ENCODE results near the gene STAT6.

The STAT6 gene

DNA sequence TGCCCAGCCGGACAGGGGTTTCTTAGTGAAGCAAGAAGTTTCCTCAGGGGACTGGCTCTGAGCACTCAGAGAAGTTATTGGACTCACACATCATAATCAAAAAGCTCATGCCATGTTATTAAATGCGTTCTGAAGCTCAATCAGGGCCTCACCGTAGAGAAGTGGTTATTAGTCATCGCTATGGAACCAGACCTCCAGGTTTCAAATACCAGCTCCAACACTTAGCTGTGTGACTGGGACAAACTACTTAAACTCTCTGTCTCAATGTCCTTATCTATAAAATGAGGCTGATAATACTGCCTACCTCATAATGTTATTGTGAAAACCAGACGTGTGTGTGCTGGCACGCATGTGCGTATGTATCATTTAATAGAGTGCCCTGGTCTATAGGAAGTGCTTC is 7.3 kb downstream of the STAT6 start:
- in situ Hi-C loops (cut with MboI; ENCODE audit: low sequenced_read_pairs) = no loop called here

DNA sequence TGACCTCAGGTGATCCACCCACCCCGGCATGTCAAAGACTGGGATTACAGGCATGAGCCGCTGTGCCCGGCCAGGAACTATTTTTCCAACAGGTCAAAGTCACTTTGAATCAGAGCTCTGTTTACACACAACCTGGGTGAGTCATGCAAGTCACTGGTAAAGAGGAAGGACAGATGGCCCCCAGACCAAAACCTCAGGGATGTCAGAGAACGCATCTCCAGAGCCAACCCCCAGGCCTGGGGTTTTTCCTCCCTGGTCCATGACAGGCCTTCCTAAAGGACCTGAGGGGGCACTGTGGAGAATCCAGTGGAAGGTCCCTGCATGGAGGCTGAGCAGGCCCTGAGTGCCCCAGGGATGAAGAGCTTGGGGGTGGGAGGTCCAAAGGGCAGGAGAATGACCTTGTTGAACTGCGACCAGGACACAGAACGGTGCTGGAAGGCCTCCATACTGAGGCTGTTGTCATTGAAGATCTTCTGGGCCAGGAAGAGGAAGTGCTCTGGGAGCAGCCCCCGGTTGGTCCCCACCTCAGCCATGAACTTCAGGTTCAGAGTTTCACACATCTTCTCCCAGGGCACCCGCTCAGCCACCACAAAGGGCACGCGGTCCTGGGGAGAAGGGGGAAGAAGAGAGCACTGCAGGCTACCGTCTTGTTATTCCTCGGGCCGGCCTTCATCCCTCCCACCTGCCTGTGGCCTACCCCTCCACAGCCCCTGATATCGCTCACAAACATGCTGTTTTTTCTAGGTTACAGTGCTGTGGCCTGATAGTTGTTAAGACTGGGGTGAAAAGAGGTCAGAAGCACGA is 9.1 kb downstream of the STAT6 start:
- in situ Hi-C loops (cut with MboI; ENCODE audit: low sequenced_read_pairs) = no loop called here

DNA sequence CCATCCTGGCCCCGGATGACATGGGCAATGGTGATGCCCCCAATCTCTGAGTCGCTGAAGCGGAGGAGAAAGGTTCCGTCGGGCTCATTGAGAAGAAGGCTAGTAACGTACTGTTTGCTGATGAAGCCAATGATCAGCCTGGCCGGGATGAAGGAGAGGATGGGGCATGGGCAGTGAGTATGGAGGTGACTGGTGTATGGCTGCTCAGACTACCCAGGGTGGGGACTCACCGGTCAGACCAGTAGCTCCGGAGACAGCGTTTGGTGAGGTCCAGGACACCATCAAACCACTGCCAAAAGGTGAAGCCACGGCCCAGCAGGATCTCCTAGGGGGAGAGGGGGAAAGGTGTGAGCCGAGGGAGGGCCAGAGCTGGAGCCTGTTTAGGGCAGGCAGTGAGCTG is 11.4 kb downstream of the STAT6 start:
- in situ Hi-C loops (cut with MboI; ENCODE audit: low sequenced_read_pairs) = no loop called here

DNA sequence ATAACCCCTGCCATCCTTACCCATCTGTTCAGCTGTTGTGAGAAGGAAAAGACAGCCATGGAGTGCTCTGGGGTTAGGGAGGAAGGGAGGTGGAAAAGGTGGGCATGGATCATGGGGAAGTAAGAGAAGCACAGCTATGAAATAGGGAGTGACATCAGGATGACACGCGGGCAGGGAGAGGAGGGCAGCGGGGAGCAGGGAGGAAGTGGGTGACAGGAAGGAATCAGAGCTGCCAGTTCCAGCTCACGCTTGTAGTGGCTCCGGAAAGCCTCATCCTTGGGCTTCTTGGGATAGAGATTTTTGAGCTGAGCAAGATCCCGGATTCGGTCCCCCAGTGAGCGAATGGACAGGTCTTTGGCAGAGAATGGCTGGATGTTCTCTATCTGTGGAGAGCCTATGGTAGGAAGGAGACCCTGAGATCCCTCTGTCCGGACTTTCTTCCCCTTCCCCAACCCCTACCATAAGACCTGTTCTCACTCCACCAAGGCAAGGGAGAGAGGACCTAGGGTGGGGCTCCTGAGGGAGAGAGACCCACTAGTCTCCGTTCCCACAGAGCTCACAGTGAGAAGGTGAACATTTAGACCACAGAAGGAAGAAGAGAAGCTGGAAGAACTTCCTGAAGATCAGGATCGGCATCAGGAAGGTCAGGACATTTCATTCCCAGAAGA is 12.0 kb downstream of the STAT6 start:
- in situ Hi-C loops (cut with MboI; ENCODE audit: low sequenced_read_pairs) = no loop called here

GRCh38 chr12:57098546-57098945 is 12.6 kb downstream of the STAT6 start:
- in situ Hi-C loops (cut with MboI; ENCODE audit: low sequenced_read_pairs) = no loop called here

DNA sequence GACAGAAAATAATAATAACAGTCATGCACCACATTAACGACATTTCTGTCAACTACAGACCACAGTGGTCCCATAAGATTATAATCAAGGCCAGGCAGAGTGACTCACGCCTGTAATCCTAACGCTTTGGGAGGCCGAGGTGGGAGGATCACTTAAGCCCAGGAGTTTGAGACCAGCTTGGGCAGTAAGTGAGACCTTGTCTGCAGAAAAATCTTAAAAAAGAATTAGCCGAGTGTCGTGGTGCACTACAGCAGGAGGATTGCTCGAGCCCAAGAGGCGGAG is 13.7 kb downstream of the STAT6 start:
- in situ Hi-C loops (cut with MboI; ENCODE audit: low sequenced_read_pairs) = no loop called here

- in situ Hi-C loops (cut with MboI; ENCODE audit: low sequenced_read_pairs) = no loop called here
Observed at GRCh38 chr12:57096748-57097553, 14.2 kb downstream of the STAT6 start.

DNA sequence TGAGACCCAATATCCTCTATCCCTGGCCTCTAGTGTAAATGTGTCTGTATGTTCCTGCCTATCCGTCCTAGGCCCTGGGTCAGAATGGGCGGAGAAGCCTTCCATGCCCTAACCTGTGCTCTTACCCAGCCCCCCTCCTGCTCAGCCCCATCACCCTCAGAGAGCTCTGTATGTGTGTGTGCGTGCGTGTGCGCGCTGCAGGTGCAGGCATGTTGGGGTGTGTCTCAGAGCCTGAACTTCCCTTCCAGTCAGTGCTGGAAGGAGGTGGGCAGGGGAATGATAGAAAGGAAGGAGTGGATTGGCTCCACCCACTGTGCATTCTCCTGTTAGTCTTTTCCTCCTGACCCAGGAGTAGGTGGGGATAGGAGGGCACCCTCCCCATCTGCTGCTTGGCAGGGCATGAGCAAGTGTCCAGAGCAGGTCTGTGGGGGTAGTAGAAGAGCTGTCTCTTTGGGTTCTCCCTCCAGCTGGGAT is 15.0 kb downstream of the STAT6 start:
- in situ Hi-C loops (cut with MboI; ENCODE audit: low sequenced_read_pairs) = no loop called here

GRCh38 chr12:57095440-57095839 is 15.7 kb downstream of the STAT6 start:
- in situ Hi-C loops (cut with MboI; ENCODE audit: low sequenced_read_pairs) = no loop called here

DNA sequence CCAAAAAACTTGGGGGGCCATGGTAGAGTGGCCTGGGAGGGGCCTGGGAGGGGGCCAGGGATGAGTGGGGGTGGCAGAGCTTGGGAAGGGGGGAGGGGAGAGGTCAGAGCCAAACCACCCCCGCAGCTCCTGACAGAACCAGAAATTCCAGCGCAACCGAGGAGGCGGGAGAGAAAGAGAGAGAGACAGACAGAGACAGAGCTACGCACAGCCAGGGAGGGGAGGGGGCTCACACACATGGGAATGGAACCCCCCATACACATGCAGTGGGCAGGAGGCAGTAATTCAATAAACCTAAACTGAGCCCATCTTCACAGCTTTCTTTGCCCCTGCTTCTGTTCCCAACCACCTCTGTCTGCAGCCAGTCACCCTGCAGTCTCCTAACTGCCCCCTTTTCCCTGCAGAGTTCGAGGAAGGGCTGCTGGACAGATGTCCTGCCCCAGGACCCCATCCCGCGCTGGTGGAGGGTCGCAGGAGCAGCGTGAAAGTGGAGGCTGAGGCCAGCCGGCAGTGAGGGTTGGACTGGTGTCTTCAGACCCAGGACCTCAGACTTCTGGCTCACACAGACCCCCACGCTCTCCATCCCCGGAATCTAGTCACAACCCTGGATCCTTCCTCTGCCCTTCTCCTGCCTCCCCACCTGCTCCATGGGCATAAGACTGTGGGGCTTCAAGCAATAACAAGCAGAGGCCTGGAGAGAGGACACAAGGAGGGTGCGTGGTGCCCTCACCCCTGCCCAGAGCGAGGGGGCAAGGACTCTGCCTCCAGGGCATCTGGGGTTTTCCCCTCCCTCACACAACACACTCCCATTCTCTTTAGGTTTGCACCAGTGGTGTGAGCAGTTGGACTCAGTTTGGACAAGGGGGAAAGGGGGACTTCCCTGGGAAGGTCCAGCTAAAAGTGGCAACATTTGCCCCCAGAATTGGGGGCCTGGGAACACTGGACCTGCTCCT is 16.7 kb downstream of the STAT6 start:
- in situ Hi-C loops (cut with MboI; ENCODE audit: low sequenced_read_pairs) = no loop called here

- in situ Hi-C loops (cut with MboI; ENCODE audit: low sequenced_read_pairs) = no loop called here
Observed at GRCh38 chr12:57093415-57094207, 17.6 kb downstream of the STAT6 start.

DNA sequence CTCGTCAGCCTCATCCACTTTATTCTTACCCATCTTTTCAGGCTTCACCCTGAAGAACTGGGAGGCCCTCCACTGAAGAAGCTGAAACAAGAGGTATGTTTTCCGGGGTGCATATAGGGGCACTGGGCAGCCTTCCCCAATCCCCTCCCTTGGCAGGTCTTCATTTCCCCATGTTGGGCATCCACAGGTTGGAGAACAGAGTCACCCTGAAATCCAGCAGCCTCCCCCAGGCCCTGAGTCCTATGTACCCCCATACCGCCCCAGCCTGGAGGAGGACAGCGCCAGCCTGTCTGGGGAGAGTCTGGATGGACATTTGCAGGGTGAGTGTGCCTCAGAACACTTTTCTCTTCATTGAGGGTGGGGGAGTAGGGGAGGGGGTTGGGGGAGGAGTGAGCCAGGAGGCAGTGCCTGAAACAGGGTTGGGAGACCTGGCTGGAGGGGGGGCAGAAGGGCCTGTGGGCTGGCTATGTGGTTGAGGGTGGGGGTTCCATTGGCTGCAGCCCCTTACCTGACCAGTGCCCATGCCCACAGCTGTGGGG is 18.2 kb downstream of the STAT6 start:
- in situ Hi-C loops (cut with MboI; ENCODE audit: low sequenced_read_pairs) = no loop called here

- in situ Hi-C loops (cut with MboI; ENCODE audit: low sequenced_read_pairs) = no loop called here
Observed at GRCh38 chr12:57092529-57092862, 18.7 kb downstream of the STAT6 start.

DNA sequence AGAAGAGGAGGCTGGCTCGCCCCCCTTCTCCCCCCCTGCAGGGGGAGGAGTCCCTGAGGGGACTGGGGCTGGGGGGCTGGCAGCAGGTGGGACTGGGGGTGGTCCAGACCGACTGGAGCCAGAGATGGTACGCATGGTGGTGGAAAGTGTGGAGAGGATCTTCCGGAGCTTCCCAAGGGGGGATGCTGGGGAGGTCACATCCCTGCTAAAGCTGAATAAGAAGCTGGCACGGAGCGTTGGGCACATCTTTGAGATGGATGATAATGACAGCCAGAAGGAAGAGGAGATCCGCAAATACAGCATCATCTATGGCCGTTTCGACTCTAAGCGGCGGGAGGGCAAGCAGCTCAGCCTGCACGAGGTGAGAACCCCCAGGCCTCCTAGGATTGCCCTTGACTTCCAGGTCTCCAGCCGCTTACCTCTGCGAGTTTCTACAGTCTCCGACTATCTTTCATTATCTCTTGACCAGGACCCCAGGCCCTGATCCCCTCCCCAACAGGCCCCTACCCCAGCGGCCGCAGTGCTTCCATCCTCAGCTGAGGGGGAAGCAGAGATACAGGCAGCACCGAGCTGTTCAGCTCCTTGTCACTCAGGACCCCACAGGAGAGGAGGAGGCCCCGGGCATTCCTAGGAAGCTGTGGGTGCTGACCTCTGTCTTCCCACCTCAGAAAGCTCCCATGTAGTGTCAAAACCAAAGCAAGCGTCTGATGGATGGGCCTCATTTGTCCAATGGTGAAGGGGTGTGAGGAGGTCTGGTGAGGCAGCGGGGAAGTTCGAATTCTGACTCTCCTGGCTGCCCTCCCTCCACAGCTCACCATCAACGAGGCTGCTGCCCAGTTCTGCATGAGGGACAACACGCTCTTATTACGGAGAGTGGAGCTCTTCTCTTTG is 19.3 kb downstream of the STAT6 start:
- in situ Hi-C loops (cut with MboI; ENCODE audit: low sequenced_read_pairs) = no loop called here

DNA sequence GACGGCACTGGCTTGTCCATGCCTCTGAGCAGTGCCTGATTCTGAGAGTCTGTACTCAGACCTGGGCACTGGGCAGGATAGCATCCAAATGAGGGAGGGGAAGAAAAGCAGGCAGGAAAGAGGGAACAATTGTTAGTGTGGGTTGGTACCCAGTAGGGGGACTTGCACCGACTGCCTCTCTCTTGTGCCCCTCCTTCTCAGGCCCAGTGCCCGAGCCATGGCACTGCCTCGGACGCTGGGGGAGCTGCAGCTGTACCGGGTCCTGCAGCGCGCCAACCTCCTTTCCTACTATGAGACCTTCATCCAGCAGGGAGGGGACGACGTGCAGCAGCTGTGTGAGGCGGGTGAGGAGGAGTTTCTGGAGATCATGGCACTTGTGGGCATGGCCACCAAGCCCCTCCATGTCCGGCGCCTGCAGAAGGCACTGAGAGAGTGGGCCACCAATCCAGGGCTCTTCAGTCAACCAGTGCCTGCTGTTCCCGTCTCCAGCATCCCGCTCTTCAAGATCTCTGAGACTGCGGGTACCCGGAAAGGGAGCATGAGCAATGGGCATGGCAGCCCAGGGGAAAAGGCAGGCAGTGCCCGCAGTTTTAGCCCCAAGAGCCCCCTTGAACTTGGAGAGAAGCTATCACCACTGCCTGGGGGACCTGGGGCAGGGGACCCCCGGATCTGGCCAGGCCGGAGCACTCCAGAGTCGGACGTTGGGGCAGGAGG is 20.1 kb downstream of the STAT6 start:
- in situ Hi-C loops (cut with MboI; ENCODE audit: low sequenced_read_pairs) = no loop called here

DNA sequence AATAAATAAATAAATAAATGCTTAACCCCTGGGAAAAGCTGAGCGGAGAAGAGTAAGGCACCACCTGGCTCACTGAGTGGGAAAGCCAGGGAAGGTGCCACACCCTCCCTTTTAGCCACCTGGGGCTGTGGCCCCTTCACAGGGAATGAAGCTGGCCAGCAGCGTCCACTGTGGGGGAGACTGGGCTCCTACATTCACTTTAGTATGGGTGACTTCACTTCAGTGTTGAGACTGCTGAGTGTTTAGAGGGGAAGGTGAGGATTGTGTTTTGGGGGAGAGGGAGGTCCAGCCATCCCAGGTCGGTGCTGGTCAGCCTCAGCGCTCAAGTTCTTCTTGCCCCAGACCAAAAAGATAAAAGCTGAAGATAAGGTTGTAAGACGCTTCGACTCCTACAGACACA is 20.7 kb downstream of the STAT6 start:
- in situ Hi-C loops (cut with MboI; ENCODE audit: low sequenced_read_pairs) = no loop called here

GRCh38 chr12:57089271-57090245 is 21.6 kb downstream of the STAT6 start:
- in situ Hi-C loops (cut with MboI; ENCODE audit: low sequenced_read_pairs) = no loop called here

Data from hTERT RPE-1 (cell line).